Measurements from ENCODE around the gene BDNF. TPM values are rescaled to one million over a fixed set of nuclear protein-coding genes. Genes with fewer than 3 reads are reported as not detected.
"Not testable (repeated sequence)": the region's sequence is repeated elsewhere in the genome, so short reads cannot be mapped to it uniquely, and the experiment has no call there.

The BDNF gene
- total and polyA plus RNA-seq, 2 experiments from 2014 or later, result 5.1 to 5.2 TPM

DNA sequence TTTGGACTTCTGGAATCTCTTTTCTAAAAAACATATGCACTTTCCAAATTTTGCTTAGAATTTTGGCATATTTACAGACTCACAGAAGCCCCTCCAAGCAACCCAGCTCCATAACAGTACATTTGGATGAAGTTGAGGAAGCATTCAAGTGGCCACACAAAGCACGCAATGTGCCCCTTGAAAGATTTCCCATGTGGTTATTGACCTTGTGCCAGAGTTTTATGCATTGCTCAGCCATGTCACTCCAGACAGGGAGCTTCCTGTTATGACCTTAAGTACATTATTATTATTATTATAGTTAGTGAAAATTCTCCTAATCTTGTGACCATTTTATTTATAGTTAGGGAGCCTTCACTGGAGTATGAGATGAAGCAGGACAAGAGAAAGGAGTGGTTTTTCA, 35.0 kb upstream of the BDNF start:
- no peaks in the 10 kb centered on the region for H4K20me1 ChIP-seq (replicated peaks; ENCODE audit: insufficient read depth)
- H3K4me1 ChIP-seq (ENCODE audit: insufficient read depth), result peaks cover 9% of the 10 kb centered on the region
- peaks cover 17% of the 10 kb centered on the region for H3K4me1 Mint-ChIP-seq
- no peaks in the 10 kb centered on the region for H3K79me2 ChIP-seq (replicated peaks; ENCODE audit: insufficient read depth)
- no peak overlapping the region for H3K4me2 ChIP-seq
- peaks cover 10% of the 10 kb centered on the region; the same call in 1 of the 2 replicates for H3K27me3 ChIP-seq (ENCODE audit: insufficient read depth)
- H3K27ac Mint-ChIP-seq, result no peak overlapping the region
- peaks cover 2% of the 10 kb centered on the region for H3K27me3 Mint-ChIP-seq (ENCODE audit: insufficient read depth, low read depth, poor library complexity)
- no peaks in the 10 kb centered on the region for H3F3A ChIP-seq (replicated peaks; ENCODE audit: low read depth)
- no peak overlapping the region for H3K27ac ChIP-seq (ENCODE audit: low read depth)
- TF ChIP-seq, protein P1, sequence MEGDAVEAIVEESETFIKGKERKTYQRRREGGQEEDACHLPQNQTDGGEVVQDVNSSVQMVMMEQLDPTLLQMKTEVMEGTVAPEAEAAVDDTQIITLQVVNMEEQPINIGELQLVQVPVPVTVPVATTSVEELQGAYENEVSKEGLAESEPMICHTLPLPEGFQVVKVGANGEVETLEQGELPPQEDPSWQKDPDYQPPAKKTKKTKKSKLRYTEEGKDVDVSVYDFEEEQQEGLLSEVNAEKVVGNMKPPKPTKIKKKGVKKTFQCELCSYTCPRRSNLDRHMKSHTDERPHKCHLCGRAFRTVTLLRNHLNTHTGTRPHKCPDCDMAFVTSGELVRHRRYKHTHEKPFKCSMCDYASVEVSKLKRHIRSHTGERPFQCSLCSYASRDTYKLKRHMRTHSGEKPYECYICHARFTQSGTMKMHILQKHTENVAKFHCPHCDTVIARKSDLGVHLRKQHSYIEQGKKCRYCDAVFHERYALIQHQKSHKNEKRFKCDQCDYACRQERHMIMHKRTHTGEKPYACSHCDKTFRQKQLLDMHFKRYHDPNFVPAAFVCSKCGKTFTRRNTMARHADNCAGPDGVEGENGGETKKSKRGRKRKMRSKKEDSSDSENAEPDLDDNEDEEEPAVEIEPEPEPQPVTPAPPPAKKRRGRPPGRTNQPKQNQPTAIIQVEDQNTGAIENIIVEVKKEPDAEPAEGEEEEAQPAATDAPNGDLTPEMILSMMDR (conservative IDR thresholded peaks at IDR 0.05; ENCODE audit: low read depth in 2 of 2), result no peak
- TF ChIP-seq CREB1 (CRISPR knock-in tag; IDR thresholded peaks at IDR 0.05; ENCODE audit: low read depth) (no peak), EZH2 (IDR thresholded peaks at IDR 0.05; ENCODE audit: low read depth, unreplicated experiment) (no peak), NANOG (IDR thresholded peaks at IDR 0.05; ENCODE audit: borderline replicate concordance) (no peak), STAT1 (IDR thresholded peaks at IDR 0.05; ENCODE audit: unreplicated experiment) (no peak), ZNF114 (CRISPR knock-in tag; IDR thresholded peaks at IDR 0.05) (no peak)
- TF ChIP-seq, protein P2, sequence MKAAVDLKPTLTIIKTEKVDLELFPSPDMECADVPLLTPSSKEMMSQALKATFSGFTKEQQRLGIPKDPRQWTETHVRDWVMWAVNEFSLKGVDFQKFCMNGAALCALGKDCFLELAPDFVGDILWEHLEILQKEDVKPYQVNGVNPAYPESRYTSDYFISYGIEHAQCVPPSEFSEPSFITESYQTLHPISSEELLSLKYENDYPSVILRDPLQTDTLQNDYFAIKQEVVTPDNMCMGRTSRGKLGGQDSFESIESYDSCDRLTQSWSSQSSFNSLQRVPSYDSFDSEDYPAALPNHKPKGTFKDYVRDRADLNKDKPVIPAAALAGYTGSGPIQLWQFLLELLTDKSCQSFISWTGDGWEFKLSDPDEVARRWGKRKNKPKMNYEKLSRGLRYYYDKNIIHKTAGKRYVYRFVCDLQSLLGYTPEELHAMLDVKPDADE (IDR thresholded peaks at IDR 0.05), result no peak
- TF ChIP-seq, protein P3, sequence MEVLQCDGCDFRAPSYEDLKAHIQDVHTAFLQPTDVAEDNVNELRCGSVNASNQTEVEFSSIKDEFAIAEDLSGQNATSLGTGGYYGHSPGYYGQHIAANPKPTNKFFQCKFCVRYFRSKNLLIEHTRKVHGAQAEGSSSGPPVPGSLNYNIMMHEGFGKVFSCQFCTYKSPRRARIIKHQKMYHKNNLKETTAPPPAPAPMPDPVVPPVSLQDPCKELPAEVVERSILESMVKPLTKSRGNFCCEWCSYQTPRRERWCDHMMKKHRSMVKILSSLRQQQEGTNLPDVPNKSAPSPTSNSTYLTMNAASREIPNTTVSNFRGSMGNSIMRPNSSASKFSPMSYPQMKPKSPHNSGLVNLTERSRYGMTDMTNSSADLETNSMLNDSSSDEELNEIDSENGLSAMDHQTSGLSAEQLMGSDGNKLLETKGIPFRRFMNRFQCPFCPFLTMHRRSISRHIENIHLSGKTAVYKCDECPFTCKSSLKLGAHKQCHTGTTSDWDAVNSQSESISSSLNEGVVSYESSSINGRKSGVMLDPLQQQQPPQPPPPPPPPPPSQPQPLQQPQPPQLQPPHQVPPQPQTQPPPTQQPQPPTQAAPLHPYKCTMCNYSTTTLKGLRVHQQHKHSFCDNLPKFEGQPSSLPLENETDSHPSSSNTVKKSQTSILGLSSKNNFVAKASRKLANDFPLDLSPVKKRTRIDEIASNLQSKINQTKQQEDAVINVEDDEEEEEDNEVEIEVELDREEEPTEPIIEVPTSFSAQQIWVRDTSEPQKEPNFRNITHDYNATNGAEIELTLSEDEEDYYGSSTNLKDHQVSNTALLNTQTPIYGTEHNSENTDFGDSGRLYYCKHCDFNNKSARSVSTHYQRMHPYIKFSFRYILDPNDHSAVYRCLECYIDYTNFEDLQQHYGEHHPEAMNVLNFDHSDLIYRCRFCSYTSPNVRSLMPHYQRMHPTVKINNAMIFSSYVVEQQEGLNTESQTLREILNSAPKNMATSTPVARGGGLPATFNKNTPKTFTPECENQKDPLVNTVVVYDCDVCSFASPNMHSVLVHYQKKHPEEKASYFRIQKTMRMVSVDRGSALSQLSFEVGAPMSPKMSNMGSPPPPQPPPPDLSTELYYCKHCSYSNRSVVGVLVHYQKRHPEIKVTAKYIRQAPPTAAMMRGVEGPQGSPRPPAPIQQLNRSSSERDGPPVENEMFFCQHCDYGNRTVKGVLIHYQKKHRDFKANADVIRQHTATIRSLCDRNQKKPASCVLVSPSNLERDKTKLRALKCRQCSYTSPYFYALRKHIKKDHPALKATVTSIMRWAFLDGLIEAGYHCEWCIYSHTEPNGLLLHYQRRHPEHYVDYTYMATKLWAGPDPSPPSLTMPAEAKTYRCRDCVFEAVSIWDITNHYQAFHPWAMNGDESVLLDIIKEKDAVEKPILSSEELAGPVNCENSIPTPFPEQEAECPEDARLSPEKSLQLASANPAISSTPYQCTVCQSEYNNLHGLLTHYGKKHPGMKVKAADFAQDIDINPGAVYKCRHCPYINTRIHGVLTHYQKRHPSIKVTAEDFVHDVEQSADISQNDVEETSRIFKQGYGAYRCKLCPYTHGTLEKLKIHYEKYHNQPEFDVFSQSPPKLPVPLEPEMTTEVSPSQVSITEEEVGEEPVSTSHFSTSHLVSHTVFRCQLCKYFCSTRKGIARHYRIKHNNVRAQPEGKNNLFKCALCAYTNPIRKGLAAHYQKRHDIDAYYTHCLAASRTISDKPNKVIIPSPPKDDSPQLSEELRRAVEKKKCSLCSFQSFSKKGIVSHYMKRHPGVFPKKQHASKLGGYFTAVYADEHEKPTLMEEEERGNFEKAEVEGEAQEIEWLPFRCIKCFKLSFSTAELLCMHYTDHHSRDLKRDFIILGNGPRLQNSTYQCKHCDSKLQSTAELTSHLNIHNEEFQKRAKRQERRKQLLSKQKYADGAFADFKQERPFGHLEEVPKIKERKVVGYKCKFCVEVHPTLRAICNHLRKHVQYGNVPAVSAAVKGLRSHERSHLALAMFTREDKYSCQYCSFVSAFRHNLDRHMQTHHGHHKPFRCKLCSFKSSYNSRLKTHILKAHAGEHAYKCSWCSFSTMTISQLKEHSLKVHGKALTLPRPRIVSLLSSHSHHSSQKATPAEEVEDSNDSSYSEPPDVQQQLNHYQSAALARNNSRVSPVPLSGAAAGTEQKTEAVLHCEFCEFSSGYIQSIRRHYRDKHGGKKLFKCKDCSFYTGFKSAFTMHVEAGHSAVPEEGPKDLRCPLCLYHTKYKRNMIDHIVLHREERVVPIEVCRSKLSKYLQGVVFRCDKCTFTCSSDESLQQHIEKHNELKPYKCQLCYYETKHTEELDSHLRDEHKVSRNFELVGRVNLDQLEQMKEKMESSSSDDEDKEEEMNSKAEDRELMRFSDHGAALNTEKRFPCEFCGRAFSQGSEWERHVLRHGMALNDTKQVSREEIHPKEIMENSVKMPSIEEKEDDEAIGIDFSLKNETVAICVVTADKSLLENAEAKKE (CRISPR knock-in tag; IDR thresholded peaks at IDR 0.05), result no peak
- H3K9me3 Mint-ChIP-seq, result no peaks in the 10 kb centered on the region; the same call in 2 of the 3 replicates
- H3K36me3 ChIP-seq (ENCODE audit: insufficient read depth), result no peaks in the 10 kb centered on the region
- H2AFZ ChIP-seq, result no peak overlapping the region
- H3K36me3 Mint-ChIP-seq (ENCODE audit: low read depth), result no peaks in the 10 kb centered on the region
- no peak overlapping the region for H3K4me3 ChIP-seq
- no peak for DNase-seq (ENCODE audit: low spot score)
- no peak for ATAC-seq
- no peak overlapping the region for H3K4me3 Mint-ChIP-seq
- H3K9me2 ChIP-seq (ENCODE audit: insufficient read depth), result no peaks in the 10 kb centered on the region

DNA sequence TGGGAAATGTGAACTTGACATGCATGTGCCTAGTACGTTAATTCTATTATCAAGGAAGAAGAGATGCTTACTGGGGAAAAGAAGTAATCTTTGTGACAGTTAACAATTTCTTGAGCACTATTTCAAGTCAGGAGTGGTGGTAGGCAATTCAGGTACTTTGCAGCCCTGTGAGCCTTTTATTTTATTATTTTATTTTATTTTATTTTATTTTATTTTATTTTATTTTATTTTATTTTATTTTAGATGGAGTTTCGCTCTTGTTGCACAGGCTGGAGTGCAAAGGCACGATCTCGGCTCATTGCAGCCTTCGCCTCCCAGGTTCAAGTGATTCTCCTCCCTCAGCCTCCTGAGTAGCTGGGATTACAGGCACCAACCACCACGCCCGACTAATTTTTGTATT, 31.5 kb upstream of the BDNF start:
- H3K79me2 ChIP-seq (replicated peaks; ENCODE audit: insufficient read depth); H3K27me3 ChIP-seq (ENCODE audit: insufficient read depth); H3K4me1 ChIP-seq (ENCODE audit: insufficient read depth); H3K36me3 ChIP-seq (ENCODE audit: insufficient read depth); H3K27ac Mint-ChIP-seq; H4K20me1 ChIP-seq (replicated peaks; ENCODE audit: insufficient read depth); H2AFZ ChIP-seq; H3K9me3 Mint-ChIP-seq; H3K9me2 ChIP-seq (ENCODE audit: insufficient read depth); H3K36me3 Mint-ChIP-seq (ENCODE audit: low read depth); ATAC-seq; H3K4me2 ChIP-seq; H3K27me3 Mint-ChIP-seq (ENCODE audit: insufficient read depth, low read depth, poor library complexity); DNase-seq (ENCODE audit: low spot score); H3F3A ChIP-seq (replicated peaks; ENCODE audit: low read depth); H3K4me3 ChIP-seq; H3K4me1 Mint-ChIP-seq; H3K4me3 Mint-ChIP-seq; H3K27ac ChIP-seq (ENCODE audit: low read depth): not testable (repeated sequence)

All from GM23338 (cell line).